Inflammatory macrophage treated with lipopolysaccharide for 4 hours (primary cell): Measurements from ENCODE around the gene MARF1.
"Not testable (repeated sequence)": the region's sequence is repeated elsewhere in the genome, so short reads cannot be mapped to it uniquely, and the experiment has no call there.

Experiments
- DNase-seq: peaks from one replicate; pipeline ENCODE4 v3.0.0-alpha.2; 2020

The MARF1 gene

DNA sequence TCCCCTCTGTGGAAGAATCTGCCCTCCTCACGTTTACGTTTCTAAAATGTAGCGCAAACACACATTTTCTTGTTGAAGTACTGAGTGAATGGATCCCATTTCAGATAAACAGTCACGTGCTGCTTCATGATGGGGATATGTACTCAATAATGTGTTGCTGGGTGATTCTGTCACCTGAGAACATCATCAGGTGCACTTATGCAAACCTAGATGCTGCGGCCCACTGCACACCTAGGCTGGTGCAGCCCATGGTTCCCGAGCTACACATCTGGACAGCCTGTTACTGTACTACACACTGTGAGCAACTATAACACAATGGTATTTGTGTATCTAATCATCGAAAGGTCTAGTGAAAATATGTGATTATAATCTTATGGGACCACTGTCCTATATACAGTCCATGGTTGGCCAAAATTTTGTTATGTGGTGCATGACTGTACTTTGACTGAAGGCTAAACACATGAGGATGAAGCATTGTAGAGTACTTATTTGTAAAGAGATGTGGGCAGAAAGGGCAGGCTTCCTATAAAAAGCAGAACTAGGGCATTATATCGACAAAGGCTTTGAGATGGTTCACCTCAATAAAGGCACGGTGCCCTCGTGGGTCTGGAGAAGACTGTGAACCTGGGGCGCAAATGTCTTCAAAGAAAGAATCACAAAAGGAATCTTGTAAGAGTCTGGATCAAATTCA lies 26.3 kb downstream of the MARF1 start:
- DNase-seq = peak; percentile 50

DNA sequence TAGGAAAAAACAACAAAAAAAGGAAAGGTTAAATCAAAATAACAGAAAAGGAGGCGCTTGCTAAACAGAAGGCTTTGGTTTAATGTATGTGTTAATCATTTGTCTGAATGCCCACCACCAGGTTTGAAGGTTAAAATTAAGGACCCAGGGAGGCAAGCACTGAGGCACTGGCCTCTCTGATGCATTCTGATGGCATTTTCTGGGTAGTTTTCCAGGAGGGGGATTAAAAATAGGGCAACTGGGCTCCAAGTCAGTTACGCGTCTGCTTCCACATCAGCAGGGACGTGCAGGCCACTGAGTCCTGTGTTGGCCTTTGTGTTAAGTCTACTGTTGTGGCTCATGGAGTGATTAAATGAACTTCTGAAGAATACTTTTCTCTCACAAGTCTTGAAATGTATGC lies 26.9 kb downstream of the MARF1 start:
- no peak for DNase-seq

DNA sequence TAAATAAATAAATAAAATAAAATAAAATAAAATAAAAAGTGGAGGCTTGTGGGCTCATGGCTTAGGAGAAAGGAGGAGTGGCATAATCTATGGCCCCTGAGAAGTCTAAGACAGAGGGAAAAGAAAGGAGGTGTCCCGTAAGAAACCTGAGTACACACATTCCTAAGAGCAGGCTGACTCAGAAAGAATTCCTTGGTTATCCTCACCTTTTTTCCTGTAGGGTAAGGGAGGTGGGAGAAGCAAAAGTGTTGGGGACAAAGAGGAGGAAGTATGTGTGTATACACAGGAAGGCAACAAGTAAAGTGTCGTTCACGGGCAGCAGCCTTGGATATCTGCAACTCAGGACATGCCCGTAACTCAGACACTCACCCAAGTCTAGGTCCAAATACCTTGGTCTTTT lies 29.3 kb downstream of the MARF1 start:
- no peak for DNase-seq

DNA sequence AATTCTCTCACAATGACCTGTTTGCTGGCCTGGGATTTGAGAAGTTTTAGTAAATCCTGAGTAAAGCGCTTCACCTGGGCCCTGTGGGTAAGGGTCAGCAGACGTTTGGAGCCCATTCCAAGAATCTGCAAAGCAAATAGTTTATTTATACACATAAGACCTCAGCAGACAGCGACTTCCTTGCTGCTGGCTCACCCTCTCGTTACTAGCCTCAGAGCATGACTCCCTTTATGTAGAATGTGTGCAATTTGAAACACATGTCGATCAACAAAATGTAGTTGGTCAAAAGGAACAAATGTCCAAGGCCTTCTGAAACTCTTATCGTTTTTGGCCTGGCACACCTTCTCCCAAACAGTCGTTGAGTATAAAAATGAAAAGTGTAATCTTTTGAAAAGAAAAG lies 31.3 kb downstream of the MARF1 start:
- no peak for DNase-seq

DNA sequence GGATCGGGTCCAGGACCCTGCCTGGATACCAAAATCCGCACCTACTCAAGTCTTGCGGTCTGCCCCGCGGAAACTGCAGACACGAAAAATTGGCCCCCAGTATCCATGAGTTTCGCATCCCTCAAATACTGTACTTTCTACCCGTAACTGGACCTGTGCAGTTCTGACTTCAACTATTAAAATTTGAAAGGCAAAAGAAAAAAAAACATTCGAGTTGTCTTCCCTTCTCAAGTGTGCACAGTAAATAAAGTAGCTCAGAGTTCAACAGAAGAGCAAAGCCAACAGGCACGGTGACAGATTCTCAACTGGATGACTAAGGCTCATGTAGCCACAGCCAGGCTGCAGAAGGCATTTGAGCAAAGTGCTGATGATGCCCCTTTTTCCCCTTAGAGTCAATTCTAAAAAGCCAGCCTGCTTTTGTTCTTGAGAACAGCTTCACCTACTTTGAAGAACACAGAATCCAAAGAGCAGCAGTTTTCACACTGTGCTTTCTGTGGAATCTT lies 32.5 kb downstream of the MARF1 start:
- peak; percentile 14 for DNase-seq

DNA sequence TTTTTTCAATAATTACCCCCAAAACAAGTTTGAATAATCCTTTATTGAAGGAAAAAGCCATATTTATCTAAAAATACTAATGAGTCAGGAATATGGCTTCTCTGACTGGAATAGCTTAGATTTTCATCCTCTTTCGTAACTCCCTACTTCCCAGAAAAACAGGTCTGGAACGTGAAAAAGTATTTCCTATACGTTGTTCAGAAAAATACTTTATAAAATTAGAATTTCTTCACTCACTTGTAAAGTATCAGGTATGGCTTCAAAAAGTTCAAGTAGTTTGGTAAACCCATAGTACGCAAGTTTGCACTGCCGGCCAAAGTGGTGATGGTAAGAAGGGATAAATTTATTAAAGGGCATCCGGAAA lies 33.7 kb downstream of the MARF1 start:
- no peak for DNase-seq

DNA sequence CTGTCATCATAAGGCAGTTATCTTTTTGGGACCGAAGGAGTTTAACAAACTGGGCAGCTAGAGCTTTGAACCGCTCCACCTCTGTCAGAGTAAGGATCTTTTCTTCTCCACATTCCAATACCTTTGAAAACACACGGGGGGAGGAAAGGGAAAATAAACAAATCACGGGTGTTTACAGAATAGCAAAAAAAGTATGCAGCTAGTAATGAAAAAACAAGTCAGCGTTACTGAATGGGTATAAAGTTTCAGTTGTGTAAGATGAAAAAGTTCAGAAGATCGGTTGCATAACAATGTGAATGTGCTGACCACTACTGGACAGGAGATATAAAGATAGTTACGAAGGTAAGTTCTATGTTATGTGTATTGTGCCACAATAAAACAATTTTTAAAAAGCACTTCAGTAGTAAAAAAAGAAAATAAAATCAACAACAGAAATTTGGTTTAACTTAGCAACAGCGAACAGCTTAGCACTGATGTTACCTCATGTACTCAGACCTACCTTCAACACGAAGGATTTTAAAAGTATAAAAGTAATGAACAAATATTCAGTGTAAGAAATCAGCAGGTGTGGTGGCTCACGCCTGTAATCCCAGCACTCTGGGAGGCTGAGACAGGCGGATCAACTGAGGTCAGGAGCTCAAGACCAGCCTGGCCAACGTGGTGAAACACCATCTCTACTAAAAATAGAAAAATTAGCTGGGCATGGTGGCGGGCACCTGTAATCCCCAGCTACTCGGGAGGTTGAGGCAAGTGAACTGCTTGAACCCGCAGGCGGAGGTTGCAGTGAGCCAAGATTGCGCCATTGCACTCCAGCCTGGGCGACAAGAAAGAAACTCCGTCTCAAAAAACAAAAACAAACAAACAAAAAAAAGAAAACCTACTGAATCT lies 34.3 kb downstream of the MARF1 start:
- no peak for DNase-seq

DNA sequence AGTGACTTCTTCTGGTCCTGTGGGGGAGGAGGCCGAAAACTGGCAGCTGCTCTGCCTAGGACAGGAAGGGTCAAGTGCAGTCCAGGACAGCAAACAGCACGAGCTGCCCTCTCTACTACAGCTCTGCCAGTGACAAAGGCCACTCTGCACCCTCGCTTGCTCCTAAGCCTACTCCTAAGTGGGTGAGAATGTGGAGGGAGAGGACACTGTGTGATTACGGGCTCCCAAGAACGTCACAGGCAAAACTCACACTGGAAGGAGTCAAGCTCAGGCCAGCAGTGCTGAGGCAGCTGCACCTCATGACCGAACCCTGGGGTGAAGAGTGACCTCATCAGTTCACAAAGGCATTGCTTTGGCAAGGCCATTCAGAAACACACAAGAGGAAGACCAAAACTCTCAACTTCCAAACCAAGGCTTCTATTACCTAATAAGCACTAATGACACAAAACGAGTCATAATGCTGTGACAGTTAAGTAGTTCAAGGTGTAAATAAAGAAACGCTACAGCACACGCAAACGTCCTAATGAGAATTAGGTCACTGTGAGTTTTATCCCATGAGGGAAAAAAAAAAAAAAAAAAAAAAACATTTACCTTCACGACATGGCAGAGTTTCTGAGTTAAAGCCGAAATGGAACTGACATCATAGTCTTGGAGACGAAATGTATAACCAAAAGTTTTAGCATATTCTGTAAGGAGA lies 35.1 kb downstream of the MARF1 start:
- DNase-seq = peak; percentile 96

DNA sequence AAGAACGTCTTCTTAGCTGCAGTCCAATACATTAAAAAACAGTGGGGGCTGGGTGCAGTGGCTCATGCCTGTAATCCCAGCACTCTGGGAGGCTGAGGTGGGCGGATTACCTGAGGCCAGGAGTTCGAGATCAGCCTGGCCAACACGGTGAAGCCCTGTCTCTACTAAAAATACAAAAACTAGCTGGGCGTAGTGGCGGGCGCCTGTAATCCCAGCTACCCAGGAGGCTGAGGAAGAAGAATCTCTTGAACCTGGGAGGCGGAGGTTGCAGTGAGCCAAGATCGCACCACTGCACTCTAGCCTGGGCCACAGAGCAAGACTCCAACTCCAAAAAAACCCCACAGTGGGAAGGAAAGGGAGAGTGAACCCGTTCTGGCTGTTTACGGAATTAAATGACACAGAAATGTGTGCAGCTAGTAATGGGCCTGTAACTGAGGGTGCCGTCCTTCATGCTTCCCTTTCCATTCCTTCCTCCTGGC lies 35.7 kb downstream of the MARF1 start:
- DNase-seq = not testable (repeated sequence)

DNA sequence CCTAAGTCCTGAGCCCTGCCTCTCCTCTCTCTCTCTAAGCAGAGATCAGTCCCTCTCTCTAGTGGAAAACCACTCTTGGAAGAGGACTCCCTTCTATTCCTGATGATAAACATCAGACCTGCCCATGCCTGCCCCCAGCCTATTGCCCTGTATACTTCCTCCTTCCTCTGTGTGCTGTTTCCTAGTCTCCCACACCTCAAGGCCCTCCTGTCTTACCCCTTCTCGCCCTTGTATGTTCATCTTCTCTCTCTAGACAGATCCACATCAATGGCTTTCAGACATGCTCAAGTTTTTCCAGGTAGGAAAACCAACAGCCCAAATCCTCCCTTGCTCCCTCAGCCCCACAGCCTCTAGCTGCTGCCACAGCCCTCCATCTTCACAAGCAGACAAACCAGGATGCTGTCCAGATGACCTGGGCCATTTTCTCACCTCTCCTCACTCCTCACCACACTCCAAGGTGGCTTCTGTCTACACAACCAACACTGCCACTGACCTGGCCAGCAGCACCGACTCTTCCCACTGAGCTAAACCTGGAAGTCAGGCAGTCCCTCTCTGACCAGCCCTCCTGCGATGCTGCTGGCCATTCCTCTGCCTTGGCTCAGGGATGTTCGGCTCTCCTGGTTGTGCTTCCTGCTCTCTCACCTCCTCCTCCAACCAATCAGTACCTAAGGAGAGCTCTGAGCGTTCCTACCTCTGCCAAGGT lies 36.3 kb downstream of the MARF1 start:
- no peak for DNase-seq

DNA sequence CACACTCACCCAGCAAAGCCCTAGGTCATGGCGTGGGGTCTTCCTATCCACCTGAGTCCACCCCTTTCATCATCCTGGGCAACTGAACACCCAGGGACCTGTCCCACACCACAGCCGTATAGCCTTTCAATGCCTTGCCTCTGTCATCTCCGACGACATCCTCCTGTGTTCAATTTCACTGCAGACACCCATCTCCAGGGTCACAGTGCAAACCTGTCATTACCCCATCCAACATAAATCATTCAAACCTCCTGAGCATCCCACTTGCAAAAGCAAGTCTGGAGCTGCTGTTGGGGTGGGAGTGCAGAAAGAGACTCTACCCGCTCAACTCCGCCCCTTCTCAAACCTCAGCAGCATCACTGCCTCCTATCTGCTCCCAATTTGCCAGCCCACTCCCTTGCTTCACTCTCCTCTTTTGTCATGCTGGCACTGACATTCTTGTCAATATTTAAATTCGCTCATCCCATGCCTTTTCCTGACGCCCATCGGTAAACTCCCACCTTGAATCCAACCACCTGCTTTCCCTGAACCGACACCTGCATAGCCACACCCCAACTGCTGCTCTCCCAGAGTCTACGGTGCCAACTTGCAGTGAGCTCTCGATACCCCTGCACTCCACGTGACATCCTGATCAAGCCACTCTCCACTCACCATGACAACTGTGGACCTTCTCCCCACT lies 37.0 kb downstream of the MARF1 start:
- DNase-seq = no peak

DNA sequence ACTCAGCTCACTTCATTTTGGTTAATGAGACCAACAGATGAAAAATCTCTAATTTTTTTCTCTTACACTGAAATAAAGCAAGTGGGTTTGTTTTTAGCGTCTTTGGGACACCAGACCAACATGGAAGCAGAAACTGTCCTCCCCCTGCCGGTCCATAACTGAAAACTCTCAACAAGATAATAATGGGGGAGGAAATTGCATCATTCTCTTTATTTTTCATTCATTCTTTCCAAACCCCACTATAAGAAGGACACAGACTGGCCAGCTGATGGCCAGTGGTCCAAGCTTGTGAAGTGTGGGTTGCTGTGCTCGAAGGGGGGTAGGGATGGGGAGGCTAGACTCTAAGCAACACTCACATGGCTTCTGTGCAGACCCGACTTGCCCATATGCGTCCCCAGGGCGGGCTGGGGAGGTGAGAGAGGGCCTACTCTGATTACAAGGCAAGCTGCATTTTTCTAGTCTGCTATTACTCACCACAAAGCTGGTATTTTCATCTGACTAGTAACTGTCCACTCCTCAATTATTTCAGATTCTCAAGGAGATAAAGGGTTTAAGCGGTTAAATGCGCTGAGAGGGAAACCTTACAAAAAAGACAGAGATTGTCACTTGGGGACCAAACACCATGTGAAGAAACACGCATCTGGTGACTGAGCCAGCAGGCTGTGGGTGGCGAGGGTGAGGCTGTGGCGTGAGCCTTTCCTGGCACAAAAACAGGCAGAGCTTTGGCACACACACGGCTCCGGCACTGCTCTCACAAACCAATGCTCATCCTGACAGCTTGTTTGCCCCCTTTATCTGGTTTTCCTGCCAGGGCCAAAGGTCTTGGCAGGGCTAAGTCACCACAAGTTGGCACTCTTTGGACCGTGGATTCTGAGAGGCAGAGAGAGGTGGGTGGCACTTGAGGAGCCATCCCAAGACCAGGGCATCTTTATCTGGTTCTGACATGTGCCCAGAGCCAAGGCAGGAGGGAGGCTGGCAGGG lies 38.2 kb downstream of the MARF1 start:
- DNase-seq = peak; percentile 10

DNA sequence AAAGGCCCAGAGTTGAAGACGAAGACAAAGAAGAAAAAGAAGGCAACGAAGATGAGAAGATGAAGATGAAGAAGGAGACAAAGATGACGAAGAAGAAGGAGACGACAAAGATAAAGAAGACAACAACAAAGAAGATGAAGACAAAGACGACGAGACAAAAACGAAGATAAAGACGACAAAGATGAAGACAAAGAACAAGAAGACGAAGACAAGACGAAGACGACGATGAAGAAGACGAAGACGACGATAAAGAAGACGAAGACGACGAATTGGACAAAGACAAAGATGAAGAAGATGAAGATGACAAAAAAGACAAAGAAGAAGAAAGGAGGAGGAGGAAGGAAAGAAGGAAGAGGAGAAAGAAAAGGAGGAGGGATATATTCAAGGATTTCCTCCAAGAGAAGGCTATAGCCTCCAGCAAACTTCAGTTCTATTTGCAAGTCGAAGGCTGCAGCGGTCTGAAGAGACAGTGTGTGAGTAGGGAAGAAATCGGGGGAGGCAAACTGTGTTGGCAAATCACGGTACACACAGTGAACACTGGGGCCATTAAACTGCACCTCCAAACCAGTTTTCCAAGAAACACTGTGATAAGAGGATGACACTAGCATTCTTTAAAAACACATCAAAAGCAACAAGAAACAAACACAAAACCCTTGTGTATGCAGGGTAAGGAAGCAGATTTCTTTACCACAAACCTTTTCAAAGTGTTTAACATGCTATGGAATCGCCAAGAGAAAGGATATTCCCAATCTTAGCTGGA lies 40.5 kb downstream of the MARF1 start:
- no peak for DNase-seq

DNA sequence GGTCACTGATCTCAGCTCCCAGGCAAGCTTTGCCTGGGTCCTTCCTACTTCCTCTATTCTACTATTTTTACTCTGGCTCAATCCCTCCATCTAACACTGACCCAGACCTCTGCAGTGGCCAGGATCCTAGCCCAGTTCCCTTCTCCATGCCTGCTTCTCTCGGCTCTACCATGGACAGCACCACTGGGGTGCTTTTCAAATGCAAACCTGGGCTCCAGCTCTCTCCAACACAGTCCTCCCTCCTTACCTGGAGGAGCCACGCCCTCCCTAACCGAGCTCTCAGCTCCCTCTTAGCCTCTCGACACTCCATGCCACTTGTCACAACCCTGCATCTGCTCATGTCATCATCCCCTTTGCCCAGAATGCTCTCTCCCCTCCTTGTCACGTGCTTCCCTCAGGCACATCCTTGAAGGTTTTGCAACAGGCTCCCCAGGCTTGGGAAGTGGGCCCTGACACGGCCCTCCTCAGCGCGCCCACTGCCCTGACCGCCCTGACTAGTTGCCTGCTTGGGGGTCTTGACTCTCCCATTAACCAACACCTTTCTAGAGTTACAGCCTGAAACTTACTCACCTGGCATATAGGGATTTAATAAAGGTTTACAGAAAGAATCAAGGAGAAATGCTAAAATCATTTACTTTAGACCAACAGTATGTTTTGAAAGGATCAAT lies 41.6 kb downstream of the MARF1 start:
- no peak for DNase-seq

DNA sequence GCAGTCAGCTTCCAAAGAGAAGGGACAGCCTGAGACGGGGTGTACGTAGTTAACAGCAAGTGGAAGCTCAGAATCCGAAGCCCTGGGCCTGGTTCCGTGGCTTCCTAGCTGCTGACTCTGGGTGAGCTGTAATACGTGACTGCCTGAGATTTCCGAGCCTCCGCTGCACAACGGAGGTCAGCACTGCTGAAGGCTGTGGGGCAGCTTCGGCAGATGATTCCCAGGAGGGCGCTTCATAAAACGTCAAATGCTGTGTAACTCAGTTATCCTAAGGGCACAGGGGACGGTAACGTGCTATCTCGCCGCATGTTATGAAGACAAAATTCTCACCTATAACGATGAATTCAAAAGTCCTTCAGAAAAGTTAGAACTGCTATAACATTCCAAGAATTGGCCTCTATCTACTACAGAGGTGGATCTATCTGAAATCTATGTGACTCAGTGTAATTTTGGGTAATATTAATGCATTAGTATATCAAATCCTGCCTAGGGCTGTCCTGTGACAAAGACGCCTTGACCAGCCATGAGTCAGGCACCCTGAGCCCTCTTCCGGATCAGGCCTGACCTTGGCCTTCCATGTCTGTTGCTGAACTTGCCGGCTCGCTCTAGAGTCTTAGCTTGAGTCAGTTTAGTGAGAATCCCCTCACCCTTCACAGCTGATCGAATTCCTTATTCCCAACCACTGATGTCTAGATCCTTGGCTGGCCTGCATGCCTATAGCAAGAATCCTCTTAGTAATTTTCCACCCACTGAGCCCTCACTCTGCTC lies 43.5 kb downstream of the MARF1 start:
- no peak for DNase-seq

DNA sequence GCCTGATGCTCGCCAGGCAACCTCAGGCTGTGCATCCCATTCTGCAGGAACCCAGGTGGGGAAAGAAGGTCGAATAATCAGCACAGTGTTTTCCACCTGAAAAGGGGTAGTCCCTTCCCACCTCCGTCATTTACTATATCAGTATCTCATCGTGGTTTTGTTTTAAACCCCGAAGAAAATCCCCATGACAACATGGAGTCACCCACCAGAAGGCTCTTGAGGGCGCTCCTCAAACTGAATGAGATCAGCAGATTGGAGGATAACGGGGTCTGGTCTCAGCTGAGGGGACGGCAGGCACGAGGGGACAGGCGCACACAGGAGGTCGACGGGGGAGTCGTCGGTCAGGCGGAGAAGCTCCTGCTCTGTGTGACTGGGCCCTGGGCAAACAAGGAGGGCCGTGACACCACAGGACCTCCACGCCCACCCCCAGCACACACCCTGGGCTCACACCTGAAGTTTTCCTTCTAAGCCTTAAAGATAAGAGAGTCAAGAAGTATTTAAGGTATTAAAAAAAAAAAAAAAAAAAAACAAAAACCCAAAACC lies 44.2 kb downstream of the MARF1 start:
- DNase-seq = no peak

DNA sequence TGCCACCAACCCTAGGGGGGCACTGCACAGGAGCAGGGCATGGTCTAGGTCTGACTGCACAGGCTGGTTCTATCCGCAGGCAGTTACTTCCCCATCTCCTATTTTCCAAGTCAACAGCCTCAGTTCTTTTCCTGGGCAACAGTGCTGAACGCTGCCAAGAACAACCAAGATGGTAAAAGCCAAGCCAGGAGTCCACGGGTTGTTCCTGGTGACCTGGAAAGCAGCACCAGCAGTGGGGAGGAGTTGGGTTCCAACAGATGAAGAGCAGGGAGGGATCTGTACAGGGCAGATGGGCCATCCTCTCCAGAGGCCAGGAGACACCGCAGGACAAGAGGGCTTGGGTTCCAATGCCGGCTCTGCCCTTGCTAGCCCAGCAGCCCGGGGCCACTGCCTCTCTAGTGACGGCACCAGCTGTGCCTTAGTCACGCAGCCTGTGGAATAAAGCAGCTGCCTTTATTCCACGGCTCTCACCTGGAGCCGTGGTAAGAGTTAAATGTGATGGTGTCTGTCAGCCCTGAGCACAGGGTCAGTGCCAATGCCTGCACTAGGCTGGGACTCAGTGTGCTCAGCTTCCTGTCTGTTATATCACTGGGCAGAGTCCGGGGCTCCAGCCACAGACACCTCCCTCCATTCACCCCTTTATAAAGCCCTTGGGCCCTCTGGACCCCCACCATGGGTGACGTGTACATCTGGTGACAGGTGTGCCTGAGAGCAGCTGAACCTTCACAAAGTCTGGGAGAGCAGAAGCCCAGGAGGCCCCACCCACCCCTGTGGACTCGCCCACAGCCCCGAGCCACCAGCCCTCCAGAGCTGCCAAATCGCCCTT lies 44.9 kb downstream of the MARF1 start:
- no peak for DNase-seq

DNA sequence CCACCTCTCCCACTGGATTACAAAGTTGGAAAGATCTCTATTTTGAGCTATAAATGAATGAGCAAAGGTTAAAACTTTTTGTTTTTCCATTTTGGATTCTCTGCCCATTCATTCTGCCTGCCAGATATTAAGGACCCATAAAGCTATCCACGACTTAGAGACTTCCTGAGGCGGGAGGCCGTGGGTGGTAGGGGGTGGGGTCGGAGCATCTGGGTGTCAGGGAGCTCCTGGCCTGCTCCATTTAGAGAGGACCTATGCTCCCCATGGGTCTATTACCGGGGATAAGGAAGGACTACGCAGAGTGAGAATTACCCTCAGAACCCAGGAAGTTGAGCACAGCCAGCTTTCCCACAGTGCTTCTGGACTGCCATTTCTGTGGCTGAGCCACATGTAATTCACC lies 45.8 kb downstream of the MARF1 start:
- no peak for DNase-seq
